H9 (cell line): ENCODE measurements around the gene SNX30. TPM values are rescaled to one million over a fixed set of nuclear protein-coding genes. Genes with fewer than 3 reads are reported as not detected.

Experiments used
- DNase-seq: peaks from one replicate; pipeline ENCODE4 v3.0.0-alpha.2; 2017
- H2AFZ ChIP-seq: one replicate; pipeline ENCODE4 v1.6.1; 2013; ENCODE audit warnings: mild to moderate bottlenecking, low read length, control low read depth, moderate library complexity
- H2AK5ac ChIP-seq: 2 replicates; pipeline ENCODE4 v1.6.1; 2013; ENCODE audit warnings: low read length, control low read depth, mixed read lengths; ENCODE audit not compliant: insufficient read length
- H2BK120ac ChIP-seq: one replicate; pipeline ENCODE4 v1.6.1; 2013; ENCODE audit warnings: low read depth, mild to moderate bottlenecking, low read length, control low read depth, inconsistent platforms; ENCODE audit not compliant: poor library complexity, severe bottlenecking
- H2BK12ac ChIP-seq: 2 replicates; pipeline ENCODE4 v1.6.1; 2013; ENCODE audit warnings: low read length, control low read depth, mixed read lengths, low read depth; ENCODE audit not compliant: insufficient read length
- H2BK15ac ChIP-seq: 2 replicates; pipeline ENCODE4 v1.6.1; 2013; ENCODE audit warnings: low read depth, low read length, control low read depth
- H2BK20ac ChIP-seq: one replicate; pipeline ENCODE4 v1.6.1; 2013; ENCODE audit warnings: low read depth, mild to moderate bottlenecking, low read length, control low read depth, inconsistent platforms; ENCODE audit not compliant: poor library complexity, severe bottlenecking
- H2BK5ac ChIP-seq: 2 replicates; pipeline ENCODE4 v1.6.1; 2013; ENCODE audit warnings: low read length, control low read depth, mixed read lengths; ENCODE audit not compliant: insufficient read length
- H3K14ac ChIP-seq: 2 replicates; pipeline ENCODE4 v1.6.1; 2013; ENCODE audit warnings: low read length, control low read depth; ENCODE audit not compliant: insufficient read depth
- H3K18ac ChIP-seq: 2 replicates; pipeline ENCODE4 v1.6.1; 2013; ENCODE audit warnings: low read depth, mild to moderate bottlenecking, mixed read lengths, low read length, control low read depth; ENCODE audit not compliant: insufficient read length
- H3K23ac ChIP-seq: 2 replicates; pipeline ENCODE4 v1.6.1; 2013; ENCODE audit warnings: low read length, control low read depth, mixed read lengths, low read depth; ENCODE audit not compliant: insufficient read length
- H3K23me2 ChIP-seq: 2 replicates; pipeline ENCODE4 v1.6.1; 2013; ENCODE audit warnings: low read depth, mild to moderate bottlenecking, mixed read lengths, low read length, control low read depth; ENCODE audit not compliant: insufficient read length, poor library complexity, severe bottlenecking
- H3K27ac ChIP-seq: 2 replicates; pipeline ENCODE4 v1.5.1; 2013; ENCODE audit warnings: low read length, control low read depth, mixed read lengths, low read depth; ENCODE audit not compliant: insufficient read length
- H3K27me3 ChIP-seq: 2 replicates; pipeline ENCODE4 v1.6.1; 2013; ENCODE audit warnings: low read length, control low read depth, inconsistent platforms; ENCODE audit not compliant: insufficient read depth
- H3K4ac ChIP-seq: 2 replicates; pipeline ENCODE4 v1.6.1; 2013; ENCODE audit warnings: low read depth, mild to moderate bottlenecking, control low read depth, inconsistent platforms, low read length, moderate library complexity
- H3K4me1 ChIP-seq: 2 replicates; pipeline ENCODE4 v1.6.1; 2013; ENCODE audit warnings: low read length, control low read depth, inconsistent platforms; ENCODE audit not compliant: insufficient read depth
- H3K4me2 ChIP-seq: 2 replicates; pipeline ENCODE4 v1.6.1; 2013; ENCODE audit warnings: low read length, control low read depth, mixed read lengths; ENCODE audit not compliant: insufficient read length, insufficient read depth
- H3K56ac ChIP-seq: 2 replicates; pipeline ENCODE4 v1.6.1; 2013; ENCODE audit warnings: low read depth, mild to moderate bottlenecking, mixed read lengths, low read length, control low read depth; ENCODE audit not compliant: insufficient read length
- H3K79me1 ChIP-seq: 2 replicates; pipeline ENCODE4 v1.6.1; 2013; ENCODE audit warnings: low read depth, mild to moderate bottlenecking, moderate library complexity, low read length, control low read depth, inconsistent platforms; ENCODE audit not compliant: insufficient read depth, poor library complexity, severe bottlenecking
- H3K79me2 ChIP-seq: 2 replicates; pipeline ENCODE4 v1.6.1; 2013; ENCODE audit warnings: low read length, control low read depth, inconsistent platforms; ENCODE audit not compliant: insufficient read depth
- H3K9ac ChIP-seq: 2 replicates; pipeline ENCODE4 v1.6.1; 2013; ENCODE audit warnings: low read length, control low read depth, mixed read lengths; ENCODE audit not compliant: insufficient read length; ENCODE audit errors: extremely low read depth
- H3K9me3 ChIP-seq: one replicate; pipeline ENCODE4 v1.6.1; 2013; ENCODE audit warnings: low read depth, low read length, inconsistent platforms; ENCODE audit not compliant: control insufficient read depth
- H3T11ph ChIP-seq: one replicate; pipeline ENCODE4 v1.6.1; 2013; ENCODE audit warnings: mild to moderate bottlenecking, low read length, control low read depth, inconsistent platforms
- H4K20me1 ChIP-seq: one replicate; pipeline ENCODE4 v1.6.1; 2013; ENCODE audit not compliant: control insufficient read depth, insufficient read length, insufficient read depth
- H4K5ac ChIP-seq: 2 replicates; pipeline ENCODE4 v1.6.1; 2013; ENCODE audit warnings: low read depth, mild to moderate bottlenecking, mixed read lengths, low read length, control low read depth; ENCODE audit not compliant: insufficient read length
- H4K8ac ChIP-seq: replicated peaks from 2 replicates; pipeline ENCODE4 v1.6.1; 2013; ENCODE audit warnings: low read length, control low read depth, mixed read lengths, low read depth; ENCODE audit not compliant: insufficient read length
- H4K91ac ChIP-seq: 2 replicates; pipeline ENCODE4 v1.6.1; 2013; ENCODE audit warnings: low read depth, mild to moderate bottlenecking, moderate library complexity, mixed read lengths, low read length, control low read depth; ENCODE audit not compliant: insufficient read length
- H3K27ac Mint-ChIP-seq, 3 experiments: 2 replicates in 2 of 3; 3 replicates in 1 of 3; pipeline ENCODE4 v1.8.0; 2020 to 2021; ENCODE audit warnings: mixed read lengths in 3 of 3, mild to moderate bottlenecking in 1 of 3, moderate library complexity in 1 of 3
- H3K27me3 Mint-ChIP-seq: 2 replicates; pipeline ENCODE4 v1.8.0; 2021; ENCODE audit warnings: low read depth, mild to moderate bottlenecking, moderate library complexity, mixed read lengths
- H3K36me3 Mint-ChIP-seq, 3 experiments: 2 replicates in 2 of 3; 3 replicates in 1 of 3; pipeline ENCODE4 v1.8.0; 2020 to 2021; ENCODE audit warnings: low read depth in 3 of 3, mixed read lengths in 3 of 3; ENCODE audit not compliant: insufficient read depth in 1 of 3
- H3K4me1 Mint-ChIP-seq, 2 experiments: 2 replicates each; pipeline ENCODE4 v1.8.0; 2020; ENCODE audit warnings: mixed read lengths in 2 of 2
- H3K4me3 Mint-ChIP-seq, 2 experiments: 2 replicates in 1 of 2; 3 replicates in 1 of 2; pipeline ENCODE4 v1.8.0; 2020 to 2021; ENCODE audit warnings: mild to moderate bottlenecking in 2 of 2, mixed read lengths in 2 of 2, moderate library complexity in 1 of 2
- H3K9me3 Mint-ChIP-seq, 2 experiments: 2 replicates in 1 of 2; 3 replicates in 1 of 2; pipeline ENCODE4 v1.8.0; 2020; ENCODE audit warnings: mild to moderate bottlenecking in 2 of 2, mixed read lengths in 2 of 2, moderate library complexity in 1 of 2
- CTCF ChIP-seq: fragments of 200-600 bp; sonication (generic); conservative IDR thresholded peaks from 3 replicates; pipeline ENCODE4 v1.8.0; 2021; ENCODE audit warnings: antibody characterized with exemption, mild to moderate bottlenecking
- WGBS: extraction: QIAGEN DNeasy Blood & Tissue Kit; methylation state at CpG from one replicate; pipeline ENCODE4 v1.1.7; 2013; ENCODE audit warnings: missing lambda C conversion rate, low lambda C conversion rate, mixed read lengths; ENCODE audit not compliant: insufficient read length; ENCODE audit errors: extremely low coverage; 5-methylcytosine and 5-hydroxymethylcytosine counted together
- total RNA-seq: library from RNA; stranded (reverse); gene quantifications from 2 replicates; pipeline ENCODE4 v1.2.1, GENCODE V29; 2021

The SNX30 gene
- total RNA-seq, 1 experiment from 2014 or later, result 10.3 TPM

GRCh38 chr9:112836394-112836793 is 85.8 kb downstream of the SNX30 start:
- H3K4me1 Mint-ChIP-seq, result peaks cover 8 to 13% of the 10 kb centered on the region in 2 experiments
- no CpG with 5 or more reads among the region's 3 CpGs for whole genome bisulfite sequencing
- H3K27ac Mint-ChIP-seq, result peak overlapping the region in 1 of 3 experiments; percentile 26; a peak in 2 of 7 replicates

More at GRCh38 chr9:112836394-112836793, 85.8 kb downstream of the SNX30 start:
- Mint-ChIP-seq H3K36me3 (peaks cover 10 to 47% (median 28%) of the 10 kb centered on the region in 3 experiments; a peak in 6 of 7 replicates), H3K9me3 (no peaks in the 10 kb centered on the region), H3K27me3 (no peaks in the 10 kb centered on the region), H3K4me3 (no peak overlapping the region)
- H2BK120ac ChIP-seq, result no peak overlapping the region
- no peaks in the 10 kb centered on the region for H3K9me3 ChIP-seq
- H3K23me2 ChIP-seq, result no peaks in the 10 kb centered on the region
- no peaks in the 10 kb centered on the region for H3K79me2 ChIP-seq
- no peak overlapping the region for H2AK5ac ChIP-seq
- no peak overlapping the region for H3K23ac ChIP-seq
- no peak overlapping the region for H4K8ac ChIP-seq
- H3K79me1 ChIP-seq, result no peaks in the 10 kb centered on the region
- H3K27me3 ChIP-seq, result no peaks in the 10 kb centered on the region
- H4K91ac ChIP-seq, result no peak overlapping the region
- no peaks in the 10 kb centered on the region for H4K20me1 ChIP-seq
- no peak overlapping the region for H2BK20ac ChIP-seq
- H3K4me1 ChIP-seq, result no peaks in the 10 kb centered on the region
- H2BK5ac ChIP-seq, result no peak overlapping the region
- DNase-seq, result no peak
- H2BK15ac ChIP-seq, result no peak overlapping the region
- no peak overlapping the region for H3K4me2 ChIP-seq
- H3K18ac ChIP-seq, result no peak overlapping the region
- no peak overlapping the region for H2BK12ac ChIP-seq
- H2AFZ ChIP-seq, result no peak overlapping the region
- no peak overlapping the region for H4K5ac ChIP-seq
- H3T11ph ChIP-seq, result no peak overlapping the region
- H3K27ac ChIP-seq, result no peak overlapping the region
- H3K9ac ChIP-seq, result no peak overlapping the region
- no peak overlapping the region for H3K14ac ChIP-seq
- H3K4ac ChIP-seq, result no peak overlapping the region
- H3K56ac ChIP-seq, result no peak overlapping the region
- TF ChIP-seq CTCF, result no peak
